Activated CD4-positive, alpha-beta T cell treated with anti-CD3 and anti-CD28 coated beads, Interleukin-2, Interleukin-6, amounts not matched to agents 100 ng/mL and 50 ng/mL, durations not matched to agents 16 hours and 8 hours (primary cell): ENCODE measurements around the gene ATG10.
A peak's percentile ranks its signal among the peaks of the same experiment; 100 is the strongest.
"Not testable (repeated sequence)": the region's sequence is repeated elsewhere in the genome, so short reads cannot be mapped to it uniquely, and the experiment has no call there.

Source experiments
- DNase-seq: peaks from one replicate; pipeline ENCODE4 v3.0.0-alpha.2; 2020

The ATG10 gene

GRCh38 chr5:82058710-82059109, 86.9 kb downstream of the ATG10 start:
- no peak for DNase-seq

- DNase-seq = no peak
Measured at GRCh38 chr5:82066791-82067190, 95.0 kb downstream of the ATG10 start.

GRCh38 chr5:82068042-82068441, 96.2 kb downstream of the ATG10 start:
- not testable (repeated sequence) for DNase-seq

- DNase-seq = no peak
Measured at GRCh38 chr5:82068723-82069122, 96.9 kb downstream of the ATG10 start.

- DNase-seq = no peak
Measured at GRCh38 chr5:82072138-82072537, 100.3 kb downstream of the ATG10 start.

GRCh38 chr5:82073179-82073578, 101.4 kb downstream of the ATG10 start:
- no peak for DNase-seq

- DNase-seq = no peak
Measured at GRCh38 chr5:82074950-82075349, 103.1 kb downstream of the ATG10 start.

GRCh38 chr5:82077496-82077895, 105.7 kb downstream of the ATG10 start:
- no peak for DNase-seq

- DNase-seq = no peak
Measured at GRCh38 chr5:82091617-82092016, 119.8 kb downstream of the ATG10 start.

GRCh38 chr5:82095536-82095935, 123.7 kb downstream of the ATG10 start:
- no peak for DNase-seq

- DNase-seq = peak; percentile 29
Measured at GRCh38 chr5:82096249-82096648, 124.4 kb downstream of the ATG10 start.

- DNase-seq = peak; percentile 17
Measured at GRCh38 chr5:82100303-82101077, 128.7 kb downstream of the ATG10 start.

- no peak for DNase-seq
Measured at GRCh38 chr5:82104872-82105271, 133.0 kb downstream of the ATG10 start.

- DNase-seq = no peak
Measured at GRCh38 chr5:82105457-82105856, 133.6 kb downstream of the ATG10 start.

GRCh38 chr5:82106207-82106606, 134.4 kb downstream of the ATG10 start:
- DNase-seq = no peak

- DNase-seq = no peak
Measured at GRCh38 chr5:82106756-82107155, 134.9 kb downstream of the ATG10 start.

- DNase-seq = no peak
Measured at GRCh38 chr5:82107267-82107666, 135.4 kb downstream of the ATG10 start.

GRCh38 chr5:82109013-82109412, 137.2 kb downstream of the ATG10 start:
- DNase-seq = no peak

- not testable (repeated sequence) for DNase-seq
Measured at GRCh38 chr5:82109915-82110314, 138.1 kb downstream of the ATG10 start.

GRCh38 chr5:82111191-82111590, 139.4 kb downstream of the ATG10 start:
- DNase-seq = no peak

GRCh38 chr5:82115858-82116257, 144.0 kb downstream of the ATG10 start:
- DNase-seq = no peak

- no peak for DNase-seq
Measured at GRCh38 chr5:82119889-82120288, 148.1 kb downstream of the ATG10 start.

- no peak for DNase-seq
Measured at GRCh38 chr5:82129723-82130285, 158.0 kb downstream of the ATG10 start.

GRCh38 chr5:82130602-82131001, 158.8 kb downstream of the ATG10 start:
- no peak for DNase-seq

- DNase-seq = no peak
Measured at GRCh38 chr5:82137205-82137604, 165.4 kb downstream of the ATG10 start.
